Right lobe of liver (tissue), 4 donors: ENCODE results near the gene PSG1.
"Not testable (repeated sequence)": the region's sequence is repeated elsewhere in the genome, so short reads cannot be mapped to it uniquely, and the experiment has no call there.

Experiments used
- CTCF ChIP-seq, 4 donors: fragments of 200-600 bp in 3 of 4; fragments of 450-650 bp in 1 of 4; IDR thresholded peaks; one replicate each; pipeline versions ENCODE4 v1.5.1 to v1.8.0; 2016 to 2022; ENCODE audit warnings: antibody characterized with exemption in 4 of 4, mild to moderate bottlenecking in 2 of 4
- POLR2A ChIP-seq: fragments of 450-650 bp; IDR thresholded peaks from one replicate; pipeline ENCODE4 v1.6.1; 2017; ENCODE audit warnings: antibody characterized with exemption, mild to moderate bottlenecking
- donor health status: DM: no; HTN: no; CAD: no.
- donor health status: DM: no; HTN: no; CAD: no.
- donor health status: DM: no; HTN: yes; CAD: no.

GRCh38 chr19:42875881-42876280, 3.6 kb downstream of the PSG1 start:
- TF ChIP-seq CTCF (IDR thresholded peaks at IDR 0.05); POLR2A: not testable (repeated sequence)
